GM12864 (cell line): Measurements from ENCODE around the gene NKPD1.

Source experiments
- DNase-seq: peaks from one replicate; pipeline ENCODE4 v3.0.0-alpha.2; 2011; ENCODE audit warnings: low read depth
- H3K4me3 ChIP-seq: 2 replicates; pipeline ENCODE4 v1.5.1; 2011; ENCODE audit warnings: mild to moderate bottlenecking, low read depth, low read length, control low read depth
- CTCF ChIP-seq: IDR thresholded peaks from 2 replicates; pipeline ENCODE4 v1.5.1; 2011; ENCODE audit warnings: low read depth, mild to moderate bottlenecking, moderate library complexity, low read length, control low read depth, inconsistent platforms; ENCODE audit errors: missing control alignments

The NKPD1 gene

GRCh38 chr19:45160870-45161737, at the start of gene NKPD1:
Gene NKPD1 (minus strand): TSS chr19:45160982. CDS start chr19:45160150, 832 bp downstream.
- no peak within 1 kb of the TSS for H3K4me3 ChIP-seq
- DNase-seq, result no peak
- TF ChIP-seq CTCF, result no peak

- TF ChIP-seq CTCF, result no peak
Observed at GRCh38 chr19:45206328-45206727, 45.5 kb upstream of the NKPD1 start.

GRCh38 chr19:45205810-45206209, 45.0 kb upstream of the NKPD1 start:
- H3K4me3 ChIP-seq, result no peak overlapping the region
- no peak for DNase-seq
- no peak for TF ChIP-seq CTCF

More at GRCh38 chr19:45206328-45206727, 45.5 kb upstream of the NKPD1 start:
- H3K4me3 ChIP-seq, result no peak overlapping the region
- DNase-seq, result no peak

GRCh38 chr19:45202637-45203036, 41.9 kb upstream of the NKPD1 start:
- no peak for DNase-seq
- no peak overlapping the region for H3K4me3 ChIP-seq
- no peak for TF ChIP-seq CTCF

- TF ChIP-seq CTCF, result no peak
- H3K4me3 ChIP-seq, result no peak overlapping the region
- no peak for DNase-seq
Observed at GRCh38 chr19:45200568-45200967, 39.8 kb upstream of the NKPD1 start.

GRCh38 chr19:45195764-45196163, 35.0 kb upstream of the NKPD1 start:
- no peak for DNase-seq
- H3K4me3 ChIP-seq, result no peak overlapping the region
- TF ChIP-seq CTCF, result no peak

GRCh38 chr19:45191375-45191774, 30.6 kb upstream of the NKPD1 start:
- H3K4me3 ChIP-seq, result no peak overlapping the region
- DNase-seq, result no peak
- no peak for TF ChIP-seq CTCF
